GM23248 (cell line): ENCODE data around the gene MEIKIN. TPM values are rescaled to one million over a fixed set of nuclear protein-coding genes. Genes with fewer than 3 reads are reported as not detected.
"Not testable (repeated sequence)": the region's sequence is repeated elsewhere in the genome, so short reads cannot be mapped to it uniquely, and the experiment has no call there.

Experiments
- DNase-seq: peaks from one replicate; pipeline ENCODE4 v3.0.0-alpha.2; 2015
- H2AFZ ChIP-seq: fragments of 200-600 bp; sonication (generic); 2 replicates; pipeline ENCODE4 v1.6.1; 2016; ENCODE audit warnings: antibody characterized with exemption
- H3F3A ChIP-seq: fragments of 200-600 bp; sonication (generic); 2 replicates; pipeline ENCODE4 v1.6.1; 2016; ENCODE audit warnings: mild to moderate bottlenecking, antibody characterized with exemption, mixed run types; ENCODE audit not compliant: insufficient read depth
- H3K27ac ChIP-seq: fragments of 200-600 bp; sonication (generic); 2 replicates; pipeline ENCODE4 v1.5.1; 2016; ENCODE audit warnings: mild to moderate bottlenecking
- H3K27me3 ChIP-seq: fragments of 200-600 bp; sonication (generic); replicated peaks from 2 replicates; pipeline ENCODE4 v1.6.1; 2016; ENCODE audit warnings: mild to moderate bottlenecking; ENCODE audit not compliant: insufficient read depth
- H3K36me3 ChIP-seq: fragments of 200-600 bp; sonication (generic); 2 replicates; pipeline ENCODE4 v1.6.1; 2016; ENCODE audit warnings: low read depth, mild to moderate bottlenecking
- H3K4me1 ChIP-seq: fragments of 200-600 bp; sonication (generic); 2 replicates; pipeline ENCODE4 v1.6.1; 2016; ENCODE audit warnings: mild to moderate bottlenecking; ENCODE audit not compliant: insufficient read depth
- H3K4me2 ChIP-seq: fragments of 200-600 bp; sonication (generic); one replicate; pipeline ENCODE4 v1.6.1; 2016; ENCODE audit warnings: mild to moderate bottlenecking; ENCODE audit not compliant: unreplicated experiment
- H3K4me3 ChIP-seq: fragments of 200-600 bp; sonication (generic); 2 replicates; pipeline ENCODE4 v1.5.1; 2016; ENCODE audit warnings: mild to moderate bottlenecking
- H3K79me2 ChIP-seq: fragments of 200-600 bp; sonication (generic); 2 replicates; pipeline ENCODE4 v1.6.1; 2016; ENCODE audit warnings: mild to moderate bottlenecking; ENCODE audit not compliant: insufficient read depth
- H3K9ac ChIP-seq: fragments of 200-600 bp; sonication (generic); 2 replicates; pipeline ENCODE4 v1.6.1; 2016; ENCODE audit warnings: mild to moderate bottlenecking
- H3K9me2 ChIP-seq: fragments of 200-600 bp; sonication (generic); 2 replicates; pipeline ENCODE4 v1.6.1; 2016; ENCODE audit warnings: mixed run types, mild to moderate bottlenecking, moderate library complexity; ENCODE audit not compliant: insufficient read depth
- H3K9me3 ChIP-seq: fragments of 200-600 bp; sonication (generic); one replicate; pipeline ENCODE4 v1.6.1; 2017; ENCODE audit warnings: low read depth
- H4K20me1 ChIP-seq: fragments of 200-600 bp; sonication (generic); 2 replicates; pipeline ENCODE4 v1.6.0; 2016; ENCODE audit not compliant: insufficient read depth
- EZH2 ChIP-seq: fragments of 200-600 bp; sonication (generic); IDR thresholded peaks from 2 replicates; pipeline ENCODE4 v1.6.1; 2018; ENCODE audit warnings: antibody characterized with exemption, mild to moderate bottlenecking; ENCODE audit not compliant: insufficient read depth, poor library complexity, severe bottlenecking
- EZH2phosphoT487 ChIP-seq: fragments of 200-600 bp; sonication (generic); IDR thresholded peaks from 2 replicates; pipeline ENCODE4 v1.6.1; 2018; ENCODE audit warnings: antibody characterized with exemption, moderate library complexity, mild to moderate bottlenecking, low read depth; ENCODE audit not compliant: insufficient read depth
- WGBS, 2 experiments: methylation state at CpG; one replicate each; pipeline ENCODE4 v1.1.6; 2015 to 2017; ENCODE audit warnings: low lambda C conversion rate in 2 of 2, low coverage in 1 of 2; ENCODE audit errors: missing lambda C conversion rate in 2 of 2; 5-methylcytosine and 5-hydroxymethylcytosine counted together
- in situ Hi-C: fragments of 300-500 bp; cut with MboI; formaldehyde crosslinking; loops from 2 replicates; pipeline ENCODE4 v1.15.0; 2020
- polyA plus RNA-seq: library from polyadenylated mRNA; unstranded; fragments of >200 nt; fragmentation: Nextera tagmentation; extraction: Ambion mirVana; gene quantifications from 2 replicates; pipeline ENCODE4 v1.2.1, GENCODE V29; 2016
- total RNA-seq: library from RNA; depleted of rRNA; stranded (reverse); fragments of >200 nt; shearing (Covaris generic); gene quantifications from 2 replicates; pipeline ENCODE4 v1.2.3, GENCODE V29; 2014

The MEIKIN gene
- total and polyA plus RNA-seq, 2 experiments from 2014 or later = not detected

GRCh38 chr5:131846536-131846935, 98.9 kb downstream of the MEIKIN start:
- no peak overlapping the region for H2AFZ ChIP-seq
- no peak overlapping the region for H3K4me2 ChIP-seq
- H3K27me3 ChIP-seq = no peaks in the 10 kb centered on the region
- no peak for DNase-seq
- in situ Hi-C loops = no loop called here
- no peaks in the 10 kb centered on the region for H4K20me1 ChIP-seq
- WGBS, 2 experiments = 4% methylated on average over 1 of the region's 1 CpG
- H3K27ac ChIP-seq = no peak overlapping the region
- no peak overlapping the region for H3K9ac ChIP-seq
- H3F3A ChIP-seq = no peaks in the 10 kb centered on the region
- TF ChIP-seq EZH2 (no peak), EZH2phosphoT487 (no peak)
- H3K4me3 ChIP-seq = no peak overlapping the region
- no peaks in the 10 kb centered on the region for H3K79me2 ChIP-seq
- no peaks in the 10 kb centered on the region for H3K9me3 ChIP-seq
- no peaks in the 10 kb centered on the region for H3K36me3 ChIP-seq
- no peaks in the 10 kb centered on the region for H3K9me2 ChIP-seq
- H3K4me1 ChIP-seq = no peaks in the 10 kb centered on the region

DNA sequence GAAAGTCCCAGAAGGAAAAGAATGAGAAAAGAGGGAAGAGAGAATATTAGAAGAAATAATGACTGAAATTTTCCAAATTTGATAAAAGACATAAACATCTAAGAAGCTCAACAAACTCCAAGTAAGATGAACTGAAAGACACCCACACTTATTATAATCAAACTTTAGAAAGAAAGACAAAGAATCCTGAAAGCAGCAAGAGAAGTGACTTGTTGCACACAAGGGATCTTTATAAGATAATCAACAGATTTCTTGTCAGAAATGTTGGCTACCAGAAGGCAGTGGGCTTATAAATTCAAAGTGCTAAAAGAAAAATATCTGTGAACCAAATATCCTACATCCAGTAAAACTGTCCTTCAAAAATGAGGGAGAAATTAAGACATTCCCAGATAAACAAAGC, 99.6 kb downstream of the MEIKIN start:
- TF ChIP-seq EZH2 (no peak), EZH2phosphoT487 (no peak)
- no peaks in the 10 kb centered on the region for H3F3A ChIP-seq
- no peak overlapping the region for H3K4me3 ChIP-seq
- in situ Hi-C loops = no loop called here
- H3K9me2 ChIP-seq = no peaks in the 10 kb centered on the region
- H3K4me2 ChIP-seq = no peak overlapping the region
- no peak for DNase-seq
- no peak overlapping the region for H3K27ac ChIP-seq
- H4K20me1 ChIP-seq = no peaks in the 10 kb centered on the region
- no peaks in the 10 kb centered on the region for H3K4me1 ChIP-seq
- no peak overlapping the region for H3K9ac ChIP-seq
- H3K9me3 ChIP-seq = no peaks in the 10 kb centered on the region
- H3K27me3 ChIP-seq = no peaks in the 10 kb centered on the region
- H2AFZ ChIP-seq = no peak overlapping the region
- no peaks in the 10 kb centered on the region for H3K36me3 ChIP-seq
- H3K79me2 ChIP-seq = no peaks in the 10 kb centered on the region

DNA sequence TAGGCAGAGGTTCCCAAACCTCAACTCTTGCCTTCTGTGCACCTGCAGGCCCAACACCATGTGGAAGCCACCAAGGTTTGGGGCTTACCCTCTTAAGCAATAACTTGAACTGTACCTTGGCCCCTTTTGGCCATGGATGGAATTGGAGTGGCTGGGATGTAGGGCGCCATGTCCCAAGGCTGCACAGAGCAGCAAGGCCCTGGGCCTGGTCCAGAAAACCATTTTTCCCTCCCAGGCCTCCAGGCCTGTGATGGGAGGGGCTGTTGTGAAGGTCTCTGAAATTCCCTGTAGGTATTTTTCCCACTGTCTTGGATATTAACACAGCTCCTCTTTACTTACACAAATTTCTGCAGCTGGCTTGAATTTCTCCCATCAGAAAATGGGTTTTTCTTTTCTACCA, 102.5 kb downstream of the MEIKIN start:
- H3K4me1 ChIP-seq, H3K27me3 ChIP-seq, H3K4me2 ChIP-seq, DNase-seq, H3K4me3 ChIP-seq, H2AFZ ChIP-seq, H3K36me3 ChIP-seq, H3K27ac ChIP-seq, H3F3A ChIP-seq, in situ Hi-C loops, H3K79me2 ChIP-seq, H4K20me1 ChIP-seq, H3K9me3 ChIP-seq, H3K9ac ChIP-seq, H3K9me2 ChIP-seq: not testable (repeated sequence)
- 0 to 8% methylated on average over 1 of the region's 1 CpG for WGBS, 2 experiments

GRCh38 chr5:131832702-131833101, 112.8 kb downstream of the MEIKIN start:
- H3K4me3 ChIP-seq, H3K9ac ChIP-seq, in situ Hi-C loops, H3K9me2 ChIP-seq, H4K20me1 ChIP-seq, H2AFZ ChIP-seq, H3K4me1 ChIP-seq, DNase-seq, H3K9me3 ChIP-seq, H3K27me3 ChIP-seq, H3F3A ChIP-seq, H3K27ac ChIP-seq, H3K36me3 ChIP-seq, H3K4me2 ChIP-seq, H3K79me2 ChIP-seq: not testable (repeated sequence)
- WGBS, 2 experiments = 33 to 43% methylated on average over 2 of the region's 2 CpGs

DNA sequence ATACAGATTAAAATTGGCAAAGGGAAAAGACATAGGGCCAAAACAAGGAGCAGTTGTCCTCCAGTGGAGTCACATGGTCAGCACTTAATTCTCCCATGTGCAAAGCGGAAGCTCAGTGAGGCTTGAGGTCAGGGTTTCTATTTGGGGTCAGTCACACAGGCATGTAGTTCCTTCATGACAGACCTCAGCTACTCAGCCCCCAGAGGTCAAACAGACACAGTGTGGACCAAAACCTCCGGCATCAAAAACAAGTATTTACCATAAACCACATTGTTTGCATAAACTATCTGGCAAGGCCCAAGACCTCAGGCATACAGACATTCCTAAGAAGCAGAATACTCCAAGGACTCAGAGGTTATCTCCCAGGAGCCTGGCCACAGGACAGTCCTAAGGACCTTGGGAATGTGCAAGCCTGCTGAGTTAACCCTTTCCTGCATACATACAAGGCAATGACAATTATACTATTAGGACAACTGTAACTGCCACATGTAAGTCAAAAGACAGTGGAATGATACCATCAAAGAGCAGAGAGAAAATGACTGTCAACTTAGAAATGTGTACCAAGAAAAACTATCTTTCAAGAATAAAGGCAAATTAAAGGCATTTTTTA, 120.0 kb downstream of the MEIKIN start:
- Histone ChIP-seq H4K20me1 (no peaks in the 10 kb centered on the region), H3K9ac (no peak overlapping the region), H2AFZ (no peak overlapping the region), H3K9me3 (no peaks in the 10 kb centered on the region), H3K4me1 (no peaks in the 10 kb centered on the region), H3K4me3 (no peak overlapping the region), H3K27ac (no peak overlapping the region), H3F3A (no peaks in the 10 kb centered on the region), H3K36me3 (no peaks in the 10 kb centered on the region), H3K9me2 (no peaks in the 10 kb centered on the region), H3K79me2 (no peaks in the 10 kb centered on the region), H3K27me3 (no peaks in the 10 kb centered on the region), H3K4me2 (no peak overlapping the region)
- WGBS, 2 experiments = 50 to 52% methylated on average over 2 of the region's 2 CpGs
- DNase-seq = no peak
- in situ Hi-C loops = no loop called here
- TF ChIP-seq EZH2phosphoT487 = no peak
- TF ChIP-seq EZH2 = no peak
